Mononuclear cell (primary cell): ENCODE measurements around the gene SLC22A4. TPM values are rescaled to one million over a fixed set of nuclear protein-coding genes. Genes with fewer than 3 reads are reported as not detected.

Experiments used
- H3K27me3 ChIP-seq: 2 replicates; pipeline ENCODE4 v1.6.0; 2011; ENCODE audit warnings: low read length, control low read depth; ENCODE audit not compliant: insufficient read depth
- H3K4me1 ChIP-seq: 2 replicates; pipeline ENCODE4 v1.5.1; 2011; ENCODE audit warnings: mild to moderate bottlenecking, low read length, control low read depth; ENCODE audit not compliant: insufficient read depth
- H3K4me3 ChIP-seq: 2 replicates; pipeline ENCODE4 v1.5.1; 2011; ENCODE audit warnings: mild to moderate bottlenecking, low read length, moderate library complexity
- H3K9me3 ChIP-seq: 2 replicates; pipeline ENCODE4 v1.5.1; 2011; ENCODE audit warnings: low read depth, mild to moderate bottlenecking, control low read depth, low read length
- total RNA-seq: library from RNA; depleted of rRNA; stranded (reverse); fragments of >200 nt; gene quantifications from one replicate; pipeline ENCODE4 v1.2.3, GENCODE V29; 2012

Gene SLC22A4
- total RNA-seq, 1 donor: 2.2 TPM

- no peaks in the 10 kb centered on the region for H3K27me3 ChIP-seq
- H3K4me1 ChIP-seq: peaks cover 4% of the 10 kb centered on the region
- H3K9me3 ChIP-seq: no peaks in the 10 kb centered on the region
- H3K4me3 ChIP-seq: no peak overlapping the region
Measured at GRCh38 chr5:132267931-132268768, 26.0 kb upstream of the SLC22A4 start.

- Histone ChIP-seq H3K27me3 (no peaks in the 10 kb centered on the region), H3K4me1 (peaks cover 4% of the 10 kb centered on the region), H3K9me3 (no peaks in the 10 kb centered on the region), H3K4me3 (no peak overlapping the region)
Measured at GRCh38 chr5:132268769-132269551, 25.2 kb upstream of the SLC22A4 start.

- no peaks in the 10 kb centered on the region for H3K27me3 ChIP-seq
- H3K4me1 ChIP-seq: peaks cover 4% of the 10 kb centered on the region
- no peaks in the 10 kb centered on the region for H3K9me3 ChIP-seq
- no peak overlapping the region for H3K4me3 ChIP-seq
Measured at GRCh38 chr5:132269635-132270334, 24.4 kb upstream of the SLC22A4 start.

- Histone ChIP-seq H3K9me3 (no peaks in the 10 kb centered on the region), H3K4me1 (peaks cover 4% of the 10 kb centered on the region), H3K27me3 (no peaks in the 10 kb centered on the region), H3K4me3 (no peak overlapping the region)
Measured at GRCh38 chr5:132270335-132270665, 23.9 kb upstream of the SLC22A4 start.

GRCh38 chr5:132270706-132271105 is 23.5 kb upstream of the SLC22A4 start:
- peaks cover 4% of the 10 kb centered on the region for H3K4me1 ChIP-seq
- no peaks in the 10 kb centered on the region for H3K9me3 ChIP-seq
- H3K4me3 ChIP-seq: no peak overlapping the region
- H3K27me3 ChIP-seq: no peaks in the 10 kb centered on the region

GRCh38 chr5:132271251-132272246 is 22.6 kb upstream of the SLC22A4 start:
- no peaks in the 10 kb centered on the region for H3K9me3 ChIP-seq
- H3K27me3 ChIP-seq: no peaks in the 10 kb centered on the region
- H3K4me3 ChIP-seq: no peak overlapping the region
- H3K4me1 ChIP-seq: peaks cover 4% of the 10 kb centered on the region

- Histone ChIP-seq H3K4me3 (no peak overlapping the region), H3K27me3 (no peaks in the 10 kb centered on the region), H3K4me1 (peaks cover 4% of the 10 kb centered on the region), H3K9me3 (no peaks in the 10 kb centered on the region)
Measured at GRCh38 chr5:132272311-132273210, 21.6 kb upstream of the SLC22A4 start.

GRCh38 chr5:132273631-132274030 is 20.6 kb upstream of the SLC22A4 start:
- peaks cover 4% of the 10 kb centered on the region for H3K4me1 ChIP-seq
- H3K4me3 ChIP-seq: no peak overlapping the region
- no peaks in the 10 kb centered on the region for H3K27me3 ChIP-seq
- H3K9me3 ChIP-seq: no peaks in the 10 kb centered on the region

- H3K9me3 ChIP-seq: no peaks in the 10 kb centered on the region
- H3K4me1 ChIP-seq: peaks cover 4% of the 10 kb centered on the region
- no peak overlapping the region for H3K4me3 ChIP-seq
- H3K27me3 ChIP-seq: no peaks in the 10 kb centered on the region
Measured at GRCh38 chr5:132274050-132274792, 20.0 kb upstream of the SLC22A4 start.

- Histone ChIP-seq H3K4me1 (peaks cover 9% of the 10 kb centered on the region), H3K4me3 (no peak overlapping the region), H3K27me3 (no peaks in the 10 kb centered on the region), H3K9me3 (no peaks in the 10 kb centered on the region)
Measured at GRCh38 chr5:132275367-132276220, 18.6 kb upstream of the SLC22A4 start.

GRCh38 chr5:132277256-132277655 is 16.9 kb upstream of the SLC22A4 start:
- H3K4me1 ChIP-seq: peaks cover 18% of the 10 kb centered on the region
- H3K27me3 ChIP-seq: no peaks in the 10 kb centered on the region
- no peaks in the 10 kb centered on the region for H3K9me3 ChIP-seq
- H3K4me3 ChIP-seq: no peak overlapping the region
